D721Med (cell line): Measurements from ENCODE around the gene S100A12.

Source experiments
- DNase-seq: peaks from one replicate; pipeline ENCODE4 v3.0.0; 2011; ENCODE audit warnings: low spot score; ENCODE audit not compliant: insufficient read length
- FAIRE-seq: peaks from 2 replicates; lab custom pipeline; 2011; peaks lifted over from hg19 to GRCh38; lab: Jason Lieb, UNC
- TF ChIP-seq, protein P1 (sequence below): IDR thresholded peaks from 2 replicates; pipeline ENCODE4 v1.5.1; 2012; ENCODE audit warnings: mild to moderate bottlenecking, control low read depth; ENCODE audit not compliant: insufficient read depth; ENCODE audit errors: missing control alignments

Gene S100A12

DNA sequence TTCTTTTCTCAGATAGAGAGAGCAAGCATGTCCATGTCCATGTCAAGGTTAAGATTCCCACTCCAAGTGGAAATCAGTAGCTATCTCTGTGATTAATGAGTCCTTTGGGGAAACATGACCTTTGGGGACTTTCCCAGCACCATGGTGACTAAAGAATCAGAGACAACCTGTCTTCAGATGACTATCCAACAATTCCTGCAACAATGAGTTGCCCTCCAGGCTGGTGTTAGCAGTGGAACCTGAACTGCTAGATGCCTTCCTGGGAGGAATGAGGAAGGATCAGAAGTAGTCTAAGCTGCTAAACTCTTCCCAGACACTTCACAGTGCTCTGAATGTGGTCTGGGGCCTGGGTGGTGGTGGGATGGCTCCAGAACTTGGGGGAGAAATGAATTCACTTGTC lies 11.3 kb downstream of the S100A12 start:
- DNase-seq (no peak), FAIRE-seq (no peak)
- TF ChIP-seq, protein P1, sequence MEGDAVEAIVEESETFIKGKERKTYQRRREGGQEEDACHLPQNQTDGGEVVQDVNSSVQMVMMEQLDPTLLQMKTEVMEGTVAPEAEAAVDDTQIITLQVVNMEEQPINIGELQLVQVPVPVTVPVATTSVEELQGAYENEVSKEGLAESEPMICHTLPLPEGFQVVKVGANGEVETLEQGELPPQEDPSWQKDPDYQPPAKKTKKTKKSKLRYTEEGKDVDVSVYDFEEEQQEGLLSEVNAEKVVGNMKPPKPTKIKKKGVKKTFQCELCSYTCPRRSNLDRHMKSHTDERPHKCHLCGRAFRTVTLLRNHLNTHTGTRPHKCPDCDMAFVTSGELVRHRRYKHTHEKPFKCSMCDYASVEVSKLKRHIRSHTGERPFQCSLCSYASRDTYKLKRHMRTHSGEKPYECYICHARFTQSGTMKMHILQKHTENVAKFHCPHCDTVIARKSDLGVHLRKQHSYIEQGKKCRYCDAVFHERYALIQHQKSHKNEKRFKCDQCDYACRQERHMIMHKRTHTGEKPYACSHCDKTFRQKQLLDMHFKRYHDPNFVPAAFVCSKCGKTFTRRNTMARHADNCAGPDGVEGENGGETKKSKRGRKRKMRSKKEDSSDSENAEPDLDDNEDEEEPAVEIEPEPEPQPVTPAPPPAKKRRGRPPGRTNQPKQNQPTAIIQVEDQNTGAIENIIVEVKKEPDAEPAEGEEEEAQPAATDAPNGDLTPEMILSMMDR: no peak

DNA sequence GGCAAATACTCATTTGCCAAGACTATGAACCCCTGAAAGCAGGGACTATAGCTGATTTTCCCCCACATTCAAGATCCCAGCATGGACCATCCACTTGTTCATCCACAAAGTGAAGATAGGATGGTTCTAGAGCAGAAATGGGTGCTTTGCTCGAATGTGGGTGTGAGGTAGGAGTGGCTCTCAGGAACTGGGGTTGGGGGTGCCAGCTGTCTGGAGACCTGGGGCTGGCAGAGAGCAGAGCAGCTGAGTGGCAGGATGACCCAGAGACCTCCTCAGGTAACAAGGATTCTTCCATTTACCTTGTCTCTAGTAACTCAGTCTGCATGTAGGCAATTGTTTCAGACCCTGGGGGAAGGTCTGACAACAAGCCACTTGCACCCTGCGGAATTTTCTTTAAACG lies 11.8 kb downstream of the S100A12 start:
- DNase-seq (no peak), FAIRE-seq (no peak)
- TF ChIP-seq, protein P1: no peak

DNA sequence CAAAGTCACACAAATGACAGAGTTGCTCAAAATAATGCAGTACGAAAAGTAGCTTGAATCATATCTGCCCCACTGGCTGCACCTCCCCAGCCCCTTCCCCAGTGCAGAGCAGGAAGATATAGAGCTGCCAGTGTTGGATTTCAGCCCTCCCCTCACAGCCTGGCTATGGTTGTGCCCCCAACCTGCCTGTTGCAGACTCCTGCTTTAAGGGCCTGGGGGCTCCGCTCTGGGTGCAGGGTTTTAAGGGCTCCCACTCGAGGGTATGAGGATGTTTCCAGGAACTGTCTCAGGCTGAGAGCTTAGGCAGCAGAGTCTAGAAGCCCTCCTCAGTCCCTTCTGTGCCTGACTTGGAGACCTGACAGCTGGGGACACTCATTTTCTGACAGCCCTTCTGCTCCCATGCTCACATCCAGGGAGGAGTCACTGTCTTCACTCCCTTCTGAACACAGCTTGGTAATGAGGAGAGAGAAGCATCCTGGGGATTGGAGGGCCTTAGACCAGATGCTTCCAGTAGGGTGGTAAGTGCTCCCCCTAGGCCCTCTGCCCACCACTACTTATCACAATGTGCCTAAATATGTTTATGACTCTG lies 13.1 kb downstream of the S100A12 start:
- FAIRE-seq (no peak), DNase-seq (no peak)
- TF ChIP-seq, protein P1: no peak

DNA sequence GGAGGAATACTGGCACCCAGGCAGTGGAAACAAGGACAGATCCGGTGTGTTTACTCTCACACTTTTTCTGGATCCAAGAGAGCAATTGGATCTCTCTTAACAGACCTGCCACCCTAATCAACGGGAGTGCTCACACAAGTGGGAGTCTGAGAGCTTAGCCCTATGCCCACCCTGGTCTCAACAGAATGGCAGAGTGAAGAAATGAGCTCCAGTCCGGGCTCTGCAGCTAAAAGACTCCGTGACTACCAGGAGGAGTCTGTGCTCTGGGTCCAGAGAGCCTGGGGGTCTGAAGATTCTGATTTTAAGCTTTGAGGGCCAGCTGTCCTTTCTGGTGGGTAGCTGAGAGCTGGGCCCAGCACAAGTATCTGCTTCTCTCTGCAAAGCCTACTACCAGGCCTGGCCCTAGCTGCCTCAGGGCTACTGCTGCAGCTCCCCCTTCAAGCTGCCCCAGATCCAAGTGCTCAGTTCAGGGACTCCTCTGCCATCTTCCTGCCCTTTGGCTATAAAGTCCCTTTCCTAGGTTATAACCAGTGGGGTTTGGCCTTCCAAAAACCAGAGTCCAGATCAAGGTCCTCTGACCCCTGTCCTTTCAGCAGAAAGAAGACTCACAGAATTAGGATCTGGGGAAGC lies 13.8 kb downstream of the S100A12 start:
- TF ChIP-seq, protein P1: no peak
- FAIRE-seq (no peak), DNase-seq (no peak)

DNA sequence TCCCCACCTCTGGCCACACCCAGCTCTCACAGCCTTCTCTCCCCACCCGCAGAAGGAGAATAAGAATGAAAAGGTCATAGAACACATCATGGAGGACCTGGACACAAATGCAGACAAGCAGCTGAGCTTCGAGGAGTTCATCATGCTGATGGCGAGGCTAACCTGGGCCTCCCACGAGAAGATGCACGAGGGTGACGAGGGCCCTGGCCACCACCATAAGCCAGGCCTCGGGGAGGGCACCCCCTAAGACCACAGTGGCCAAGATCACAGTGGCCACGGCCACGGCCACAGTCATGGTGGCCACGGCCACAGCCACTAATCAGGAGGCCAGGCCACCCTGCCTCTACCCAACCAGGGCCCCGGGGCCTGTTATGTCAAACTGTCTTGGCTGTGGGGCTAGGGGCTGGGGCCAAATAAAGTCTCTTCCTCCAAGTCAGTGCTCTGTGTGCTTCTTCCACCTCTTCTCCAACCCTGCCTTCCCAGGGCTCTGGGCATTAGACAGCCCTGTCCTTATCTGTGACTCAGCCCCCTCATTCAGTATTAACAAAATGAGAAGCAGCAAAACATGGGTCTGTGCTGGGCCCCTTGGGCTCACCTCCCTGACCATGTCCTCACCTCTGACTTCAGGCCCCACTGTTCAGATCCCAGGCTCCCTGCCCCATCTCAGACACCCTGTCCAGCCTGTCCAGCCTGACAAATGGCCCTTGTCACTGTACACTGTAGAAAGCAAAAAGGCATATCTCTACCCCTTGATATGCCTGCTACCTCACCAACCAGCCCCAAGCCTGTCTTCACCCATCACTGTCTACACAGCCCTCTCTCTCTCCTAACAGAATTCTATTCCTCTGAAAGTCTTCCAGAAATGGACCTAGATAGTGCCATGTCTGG lies 14.6 kb downstream of the S100A12 start:
- TF ChIP-seq, protein P1: no peak
- FAIRE-seq (no peak), DNase-seq (no peak)

DNA sequence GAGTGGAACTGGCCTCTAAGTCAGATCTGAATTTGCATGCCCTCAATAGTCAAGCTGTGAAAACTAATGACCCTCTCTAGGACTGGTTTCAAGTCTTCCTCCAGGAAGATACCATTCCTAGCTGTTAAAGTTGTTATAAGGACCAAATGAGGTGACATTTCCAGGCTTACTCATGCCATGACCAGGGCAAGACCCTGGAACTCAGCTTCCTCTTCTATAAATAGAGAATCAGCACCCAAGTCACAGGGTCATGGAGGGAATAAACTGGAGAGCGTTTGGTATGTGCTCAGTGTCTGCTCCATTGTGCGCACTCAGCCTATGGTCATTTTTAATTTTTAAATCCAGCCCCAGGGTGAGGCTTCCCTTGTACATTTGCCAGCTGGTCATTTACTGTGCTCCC lies 15.2 kb downstream of the S100A12 start:
- FAIRE-seq (no peak), DNase-seq (no peak)
- TF ChIP-seq, protein P1: no peak

DNA sequence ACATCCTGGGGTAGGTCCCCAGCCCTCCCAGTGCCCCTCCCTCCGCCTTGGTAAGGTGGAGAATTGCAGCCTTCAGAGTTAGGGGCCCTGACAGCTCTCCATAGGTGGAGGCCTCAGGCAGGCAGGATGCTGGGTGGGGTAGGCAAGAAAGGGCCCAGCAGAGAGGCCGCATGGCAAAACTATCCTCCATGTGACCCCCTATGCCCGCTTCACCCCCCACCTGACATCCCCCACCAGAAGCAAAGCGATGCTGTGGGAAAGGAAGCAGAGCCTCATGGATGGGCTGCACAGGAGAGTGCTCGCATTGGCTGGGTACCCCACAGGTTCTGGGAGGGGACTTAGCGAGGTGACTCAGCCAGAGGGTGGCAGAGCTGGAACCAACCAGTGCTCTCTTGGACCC lies 16.2 kb downstream of the S100A12 start:
- no peak for FAIRE-seq
- DNase-seq: no peak
- TF ChIP-seq, protein P1: no peak
